Activated CD8-positive, alpha-beta memory T cell treated with anti-CD3 and anti-CD28 coated beads for 36 hours (primary cell): Measurements from ENCODE around the gene CNKSR3. TPM values are rescaled to one million over a fixed set of nuclear protein-coding genes. Genes with fewer than 3 reads are reported as not detected.
"Not testable (repeated sequence)": the region's sequence is repeated elsewhere in the genome, so short reads cannot be mapped to it uniquely, and the experiment has no call there.

Experiments used
- CTCF ChIA-PET: fragments of 350-600 bp; sonication (Branson Sonifier 250); formaldehyde crosslinking; loops from one replicate; lab custom pipeline; 2021; ENCODE audit warnings: antibody characterized with exemption; lab: Charles Lee
- POLR2A ChIA-PET: fragments of 350-600 bp; sonication (Branson Sonifier 250); formaldehyde crosslinking; loops from one replicate; lab custom pipeline; 2021; ENCODE audit warnings: antibody characterized with exemption; lab: Charles Lee
- total RNA-seq, 2 experiments: library from RNA; stranded (reverse); gene quantifications; one replicate each; pipeline ENCODE4 v1.2.3, GENCODE V29; 2021

The CNKSR3 gene
- total RNA-seq, 2 experiments from 2014 or later, result 0.65 to 0.94 TPM

DNA sequence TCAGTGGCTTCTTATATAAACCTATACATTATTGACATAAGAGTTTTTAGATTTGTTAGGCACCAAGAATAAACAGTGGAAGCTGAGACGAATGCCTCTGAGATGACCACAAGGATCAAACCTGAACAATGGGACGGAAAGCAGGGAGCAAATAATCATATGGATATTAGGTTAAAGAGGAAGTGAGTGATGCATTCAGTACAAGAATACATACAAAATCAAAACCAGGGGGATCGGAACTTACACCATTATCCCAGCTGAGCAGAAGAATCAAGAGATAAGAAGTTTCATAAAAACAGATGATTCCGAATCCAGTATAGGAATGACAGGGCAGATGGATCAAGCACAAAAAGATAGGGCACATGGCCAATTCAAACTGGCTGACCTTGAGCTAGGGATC is 21.9 kb upstream of the CNKSR3 start:
- CTCF ChIA-PET, result no interaction called here
- POLR2A ChIA-PET, result no interaction called here

DNA sequence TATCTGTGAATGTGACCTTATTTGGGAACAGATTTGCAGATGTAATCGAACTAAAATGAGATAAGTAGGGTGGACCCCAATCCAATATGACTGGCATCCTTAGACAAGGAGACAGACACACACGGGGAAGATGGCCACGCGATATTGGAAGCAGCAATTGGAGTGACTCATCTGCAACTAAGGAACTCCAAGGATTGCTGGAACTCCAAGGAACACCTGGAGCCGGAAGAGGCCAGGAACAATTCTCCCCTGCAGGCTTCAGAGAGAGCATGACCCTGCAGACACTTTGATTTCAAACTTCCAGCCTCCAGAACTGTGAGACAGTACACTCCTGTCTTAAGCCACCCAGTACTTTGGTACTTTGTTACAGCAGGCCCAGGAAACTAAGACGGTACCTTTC is 19.5 kb upstream of the CNKSR3 start:
- ChIA-PET CTCF (no interaction called here), POLR2A (no interaction called here)

GRCh38 chr6:154528310-154528915 is 17.9 kb upstream of the CNKSR3 start:
- ChIA-PET POLR2A (no interaction called here), CTCF (no interaction called here)

GRCh38 chr6:154526996-154527395 is 16.5 kb upstream of the CNKSR3 start:
- CTCF ChIA-PET, result no interaction called here
- POLR2A ChIA-PET, result no interaction called here

- POLR2A ChIA-PET, result no interaction called here
- CTCF ChIA-PET, result no interaction called here
These were observed 12.1 kb upstream of the CNKSR3 start for GRCh38 chr6:154522576-154522975.

- ChIA-PET CTCF (no interaction called here), POLR2A (no interaction called here)
These were observed 10.9 kb upstream of the CNKSR3 start for GRCh38 chr6:154521412-154521811.

DNA sequence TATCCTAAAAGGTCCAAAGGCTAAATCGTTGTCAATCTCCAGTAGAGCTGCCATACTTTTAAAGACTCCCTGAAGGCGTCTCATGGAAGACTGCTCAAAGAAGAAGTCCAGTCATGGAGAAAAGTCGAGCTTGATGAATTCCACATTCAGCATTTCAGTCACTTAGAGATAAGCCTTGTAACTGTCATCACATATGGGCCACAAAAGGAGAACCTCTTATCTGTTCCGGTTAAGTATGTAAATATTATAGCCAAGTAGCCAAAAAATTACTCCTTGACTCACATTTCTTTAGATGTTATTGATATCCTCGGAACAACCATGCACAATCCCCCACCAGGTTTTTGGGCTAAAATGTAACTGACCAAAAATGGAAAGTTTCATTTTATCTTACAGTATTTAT is 9.8 kb upstream of the CNKSR3 start:
- ChIA-PET POLR2A (no interaction called here), CTCF (no interaction called here)

GRCh38 chr6:154518396-154518795 is 7.9 kb upstream of the CNKSR3 start:
- ChIA-PET CTCF (no interaction called here), POLR2A (no interaction called here)

GRCh38 chr6:154516276-154516675 is 5.8 kb upstream of the CNKSR3 start:
- ChIA-PET POLR2A (no interaction called here), CTCF (no interaction called here)

DNA sequence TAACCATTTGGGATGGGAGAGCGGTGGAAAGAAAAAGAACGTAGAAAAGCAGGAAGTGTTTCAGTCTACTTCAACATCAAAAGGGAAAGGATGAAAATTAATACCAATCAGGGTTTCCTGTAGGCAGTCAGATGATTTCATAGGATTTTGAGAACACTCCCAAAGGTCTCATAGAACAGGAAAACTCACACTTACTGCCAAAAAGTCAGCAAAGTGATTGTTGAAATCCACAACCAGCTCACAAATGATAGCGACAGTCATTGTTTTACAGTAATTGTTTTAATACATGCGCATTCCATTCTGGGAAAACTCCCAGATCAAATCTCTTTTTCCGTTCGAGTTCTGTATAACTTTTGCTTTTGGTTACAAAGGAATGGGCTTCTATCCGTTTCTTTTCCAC is 5.3 kb upstream of the CNKSR3 start:
- ChIA-PET POLR2A (no interaction called here), CTCF (no interaction called here)

- CTCF ChIA-PET, result not testable (repeated sequence)
- POLR2A ChIA-PET, result interaction anchor here (0.6 kb wide), 1 partner anchor 375 kb away, joined by 4 read pairs; no protein-coding TSS in a partner anchor
These were observed 4.6 kb upstream of the CNKSR3 start for GRCh38 chr6:154515076-154515475.

DNA sequence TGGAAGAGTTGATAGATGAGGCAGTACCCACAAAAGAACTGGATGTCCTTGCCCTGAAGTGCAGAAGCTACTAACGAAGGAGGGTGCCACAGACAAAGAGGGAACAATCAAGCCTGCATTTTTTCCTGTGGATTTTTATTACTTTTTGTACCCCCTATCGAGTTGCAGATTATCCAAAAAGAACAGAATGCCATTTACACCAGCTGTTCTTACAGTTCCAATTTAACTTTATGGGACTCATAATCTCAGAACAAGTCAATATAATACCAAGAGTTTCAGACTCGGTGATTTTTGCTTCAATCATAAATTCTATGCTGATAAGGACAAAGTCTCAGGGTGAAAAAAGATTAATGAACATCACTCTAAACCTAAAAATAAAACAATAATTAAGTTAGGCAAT is 4.0 kb upstream of the CNKSR3 start:
- CTCF ChIA-PET, result no interaction called here
- POLR2A ChIA-PET, result no interaction called here

DNA sequence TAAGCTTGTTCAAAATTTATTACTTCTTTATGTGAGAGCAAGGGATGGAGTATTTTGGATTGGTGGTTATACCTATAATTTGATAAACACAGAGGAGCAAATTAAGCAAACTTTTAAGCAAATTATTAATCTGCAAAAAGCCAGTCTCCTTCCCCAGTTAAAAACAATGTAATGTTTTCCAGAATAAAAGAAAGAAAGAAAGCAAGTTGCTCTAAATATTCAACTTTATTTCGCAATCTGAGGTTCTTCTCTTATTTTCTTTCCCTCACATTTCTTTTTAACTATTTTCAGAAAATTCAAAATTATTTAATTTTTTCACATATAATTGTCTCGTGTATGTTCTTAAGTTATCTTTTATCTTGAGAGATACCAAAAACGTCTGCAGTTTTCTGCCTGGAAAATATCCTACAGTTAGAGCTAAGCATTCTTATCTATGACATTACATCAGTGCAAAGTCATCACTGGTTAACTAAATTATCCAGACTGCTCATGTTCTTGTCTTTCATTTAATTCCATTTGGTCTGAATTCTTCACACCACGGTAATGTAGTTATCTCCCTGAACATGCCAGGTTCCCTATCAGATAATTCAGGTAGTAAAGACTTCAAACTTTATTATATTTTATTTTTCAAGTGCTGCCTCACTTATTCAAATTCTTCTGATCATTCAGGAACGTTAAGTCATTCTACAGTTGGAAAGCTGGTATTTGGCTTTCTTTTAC is 3.3 kb upstream of the CNKSR3 start:
- CTCF ChIA-PET, result no interaction called here
- POLR2A ChIA-PET, result no interaction called here

DNA sequence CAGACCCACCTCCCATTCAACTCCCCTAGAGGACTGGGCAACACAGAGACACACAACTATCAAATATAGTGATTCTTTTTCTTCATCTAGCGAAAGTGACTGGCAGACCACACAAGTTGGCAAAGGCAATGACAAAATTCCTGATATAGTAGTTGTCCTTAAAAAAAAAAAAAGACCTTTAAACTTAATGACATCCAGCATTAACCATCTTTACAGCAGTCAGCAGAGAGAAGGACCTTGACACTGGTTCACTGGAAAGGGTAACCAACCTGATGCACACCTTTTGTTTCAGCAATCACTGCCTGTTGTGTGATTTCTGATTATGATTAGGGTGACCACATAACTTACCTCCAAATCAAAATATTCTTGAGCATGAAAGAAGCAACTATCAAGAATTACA is 1.7 kb upstream of the CNKSR3 start:
- POLR2A ChIA-PET, result no interaction called here
- CTCF ChIA-PET, result no interaction called here

DNA sequence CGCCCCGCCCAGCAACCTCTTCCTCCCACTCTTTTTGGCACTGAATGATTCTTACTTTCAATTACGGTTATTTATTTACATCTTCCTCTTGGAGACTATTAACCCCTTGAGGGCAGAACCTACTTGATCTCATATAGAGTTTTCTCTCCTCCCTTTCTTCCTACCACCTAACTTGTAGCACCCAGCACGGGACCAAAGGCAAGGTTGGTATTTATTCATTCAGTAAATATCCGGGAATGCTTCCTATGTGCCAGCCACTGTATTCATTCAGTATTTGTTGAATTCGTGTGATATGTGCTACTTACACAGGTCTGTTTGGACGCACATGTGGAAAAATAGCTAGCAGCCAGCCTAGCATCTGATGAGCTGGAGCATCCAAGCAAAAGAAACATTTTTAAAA is 1.3 kb upstream of the CNKSR3 start:
- ChIA-PET CTCF (no interaction called here), POLR2A (no interaction called here)

GRCh38 chr6:154509421-154510143 is 903 bp downstream of the CNKSR3 start:
- ChIA-PET POLR2A (no interaction called here), CTCF (no interaction called here)

DNA sequence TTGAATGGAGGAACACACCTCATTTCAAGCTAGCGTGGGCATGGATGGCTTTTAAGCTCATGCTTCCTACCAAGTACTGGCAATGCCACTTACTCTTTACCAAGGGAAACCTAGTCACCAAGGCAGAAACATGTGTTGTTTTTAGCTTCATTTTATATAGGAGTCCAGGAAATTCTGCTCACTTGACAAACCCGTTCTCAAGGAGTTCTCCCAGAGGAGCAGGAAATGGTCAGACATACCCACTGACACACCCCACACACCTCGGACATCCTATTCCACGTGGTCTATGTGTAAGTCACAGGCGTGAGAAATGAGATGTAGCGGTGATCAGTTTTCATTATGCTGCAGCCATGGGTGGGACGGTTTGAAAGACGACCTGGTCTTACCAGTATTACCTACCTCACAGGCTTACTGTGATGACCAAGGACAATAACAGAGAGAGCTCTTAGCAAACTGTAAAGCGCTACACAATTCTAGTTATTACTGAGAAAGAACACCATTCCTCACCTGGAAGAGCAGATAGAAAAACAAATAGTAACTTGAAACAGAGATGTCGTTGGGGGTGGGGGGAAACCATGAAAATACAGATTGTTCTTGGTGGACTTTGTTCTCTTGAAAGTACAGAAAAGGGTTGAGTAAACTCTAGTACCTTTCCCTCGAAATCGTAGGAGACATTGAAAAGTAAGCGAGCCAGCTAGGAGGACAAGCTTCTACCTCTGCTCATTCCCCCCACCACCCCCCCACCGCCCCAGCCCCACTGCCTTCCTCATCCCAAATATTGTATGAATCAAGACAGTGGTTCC is 1.7 kb downstream of the CNKSR3 start:
- ChIA-PET POLR2A (no interaction called here), CTCF (interaction anchor here (0.5 kb wide), 1 partner anchor 407 kb away, joined by 3 read pairs; no protein-coding TSS in a partner anchor)

GRCh38 chr6:154506991-154507898 is 3.2 kb downstream of the CNKSR3 start:
- CTCF ChIA-PET, result no interaction called here
- POLR2A ChIA-PET, result no interaction called here

GRCh38 chr6:154506582-154506981 is 3.9 kb downstream of the CNKSR3 start:
- CTCF ChIA-PET, result no interaction called here
- POLR2A ChIA-PET, result no interaction called here
